Measurements from ENCODE around the gene SPANXA2.
"Not testable (repeated sequence)": the region's sequence is repeated elsewhere in the genome, so short reads cannot be mapped to it uniquely, and the experiment has no call there.

DNA sequence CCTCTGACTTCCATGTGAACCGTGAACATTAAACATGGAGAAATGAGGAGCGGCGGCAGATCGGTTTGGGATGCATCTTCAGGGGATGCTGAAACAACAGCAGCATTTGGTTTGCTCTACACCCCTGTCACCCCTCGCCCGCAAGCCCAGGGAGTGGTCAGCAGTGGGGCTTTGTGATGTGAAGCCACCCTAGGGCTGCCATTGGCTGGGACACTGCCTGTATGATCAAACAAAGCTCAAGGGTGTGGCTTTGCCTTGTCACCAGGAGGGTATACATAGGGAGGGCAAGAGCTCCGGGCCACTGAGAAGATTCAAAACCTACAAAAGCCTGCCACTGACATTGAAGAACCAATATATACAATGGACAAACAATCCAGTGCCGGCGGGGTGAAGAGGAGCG, at the start of gene SPANXA2:
- not testable (repeated sequence) for TF ChIP-seq CTCF (IDR thresholded peaks at IDR 0.05); POLR2AphosphoS5 (IDR thresholded peaks at IDR 0.05; ENCODE audit: low read depth, low read length); TCF7L2 (IDR thresholded peaks at IDR 0.05; ENCODE audit: low read depth, low read length); SIN3A (IDR thresholded peaks at IDR 0.05; ENCODE audit: borderline replicate concordance, insufficient read depth, low read depth, low read length)
- TF ChIP-seq, protein P1, sequence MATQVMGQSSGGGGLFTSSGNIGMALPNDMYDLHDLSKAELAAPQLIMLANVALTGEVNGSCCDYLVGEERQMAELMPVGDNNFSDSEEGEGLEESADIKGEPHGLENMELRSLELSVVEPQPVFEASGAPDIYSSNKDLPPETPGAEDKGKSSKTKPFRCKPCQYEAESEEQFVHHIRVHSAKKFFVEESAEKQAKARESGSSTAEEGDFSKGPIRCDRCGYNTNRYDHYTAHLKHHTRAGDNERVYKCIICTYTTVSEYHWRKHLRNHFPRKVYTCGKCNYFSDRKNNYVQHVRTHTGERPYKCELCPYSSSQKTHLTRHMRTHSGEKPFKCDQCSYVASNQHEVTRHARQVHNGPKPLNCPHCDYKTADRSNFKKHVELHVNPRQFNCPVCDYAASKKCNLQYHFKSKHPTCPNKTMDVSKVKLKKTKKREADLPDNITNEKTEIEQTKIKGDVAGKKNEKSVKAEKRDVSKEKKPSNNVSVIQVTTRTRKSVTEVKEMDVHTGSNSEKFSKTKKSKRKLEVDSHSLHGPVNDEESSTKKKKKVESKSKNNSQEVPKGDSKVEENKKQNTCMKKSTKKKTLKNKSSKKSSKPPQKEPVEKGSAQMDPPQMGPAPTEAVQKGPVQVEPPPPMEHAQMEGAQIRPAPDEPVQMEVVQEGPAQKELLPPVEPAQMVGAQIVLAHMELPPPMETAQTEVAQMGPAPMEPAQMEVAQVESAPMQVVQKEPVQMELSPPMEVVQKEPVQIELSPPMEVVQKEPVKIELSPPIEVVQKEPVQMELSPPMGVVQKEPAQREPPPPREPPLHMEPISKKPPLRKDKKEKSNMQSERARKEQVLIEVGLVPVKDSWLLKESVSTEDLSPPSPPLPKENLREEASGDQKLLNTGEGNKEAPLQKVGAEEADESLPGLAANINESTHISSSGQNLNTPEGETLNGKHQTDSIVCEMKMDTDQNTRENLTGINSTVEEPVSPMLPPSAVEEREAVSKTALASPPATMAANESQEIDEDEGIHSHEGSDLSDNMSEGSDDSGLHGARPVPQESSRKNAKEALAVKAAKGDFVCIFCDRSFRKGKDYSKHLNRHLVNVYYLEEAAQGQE (IDR thresholded peaks at IDR 0.05; ENCODE audit: insufficient read depth in 1 of 2, low read depth in 2 of 2, low read length in 1 of 2): not testable (repeated sequence)
